Stimulated activated CD4-positive, alpha-beta T cell treated with anti-CD3 and anti-CD28 coated beads, TNF-alpha, amount 100 ng/mL, for 1 hour (primary cell): Measurements from ENCODE around the gene KIF1A.
"Not testable (repeated sequence)": the region's sequence is repeated elsewhere in the genome, so short reads cannot be mapped to it uniquely, and the experiment has no call there.

Source experiments
- DNase-seq, 3 donors: peaks; one replicate each; pipeline ENCODE4 v3.0.0-alpha.2; 2020; ENCODE audit warnings: low read depth in 3 of 3, low spot score in 1 of 3

The KIF1A gene

GRCh38 chr2:240687741-240688552 is 132.1 kb downstream of the KIF1A start:
- DNase-seq: no peak

- DNase-seq: no peak
Measured at GRCh38 chr2:240687045-240687740, 132.8 kb downstream of the KIF1A start.

GRCh38 chr2:240686460-240686859 is 133.6 kb downstream of the KIF1A start:
- no peak for DNase-seq

GRCh38 chr2:240685771-240686371 is 134.1 kb downstream of the KIF1A start:
- DNase-seq: no peak

- DNase-seq: not testable (repeated sequence)
Measured at GRCh38 chr2:240683980-240684728, 135.9 kb downstream of the KIF1A start.

- DNase-seq: not testable (repeated sequence)
Measured at GRCh38 chr2:240683329-240683979, 136.6 kb downstream of the KIF1A start.

GRCh38 chr2:240682431-240683224 is 137.4 kb downstream of the KIF1A start, which contains the start of gene AQP12B:
Gene AQP12B, minus strand, starts transcription at chr2:240682885. Its CDS starts 48 bp downstream, at chr2:240682837.
- not testable (repeated sequence) for DNase-seq

GRCh38 chr2:240680185-240680584 is 139.8 kb downstream of the KIF1A start:
- DNase-seq: not testable (repeated sequence)

- DNase-seq: not testable (repeated sequence)
Measured at GRCh38 chr2:240678909-240679308, 141.1 kb downstream of the KIF1A start.

- DNase-seq: not testable (repeated sequence)
Measured at GRCh38 chr2:240678043-240678442, 142.0 kb downstream of the KIF1A start.

GRCh38 chr2:240675345-240675744 is 144.7 kb downstream of the KIF1A start:
- not testable (repeated sequence) for DNase-seq

GRCh38 chr2:240674461-240675184 is 145.4 kb downstream of the KIF1A start:
- DNase-seq: not testable (repeated sequence)

- no peak for DNase-seq
Measured at GRCh38 chr2:240672701-240673190, 147.3 kb downstream of the KIF1A start.

GRCh38 chr2:240672076-240672700 is 147.8 kb downstream of the KIF1A start:
- DNase-seq: no peak

GRCh38 chr2:240670950-240671349 is 149.1 kb downstream of the KIF1A start:
- DNase-seq: no peak

GRCh38 chr2:240670402-240670801 is 149.6 kb downstream of the KIF1A start:
- DNase-seq: no peak

- no peak for DNase-seq
Measured at GRCh38 chr2:240664622-240665021, 155.4 kb downstream of the KIF1A start.
